HG02763 (cell line): Measurements from ENCODE around the gene SAMD4B.
A peak's percentile ranks its signal among the peaks of the same experiment; 100 is the strongest.

Experiments
- ATAC-seq: cut with Tn5 transposase; IDR thresholded peaks from one replicate; pipeline ENCODE4 v1.9.1; 2021; ENCODE audit warnings: mild to moderate bottlenecking, moderate library complexity; ENCODE audit not compliant: unreplicated experiment

SAMD4B gene

GRCh38 chr19:39407410-39407659, 65.1 kb downstream of the SAMD4B start:
- ATAC-seq = no peak

- no peak for ATAC-seq
Measured at GRCh38 chr19:39407660-39408391, 65.6 kb downstream of the SAMD4B start.

GRCh38 chr19:39408392-39409207, 66.4 kb downstream of the SAMD4B start:
- ATAC-seq = no peak

- ATAC-seq = no peak
Measured at GRCh38 chr19:39409208-39410016, 67.2 kb downstream of the SAMD4B start.

- ATAC-seq = peak; percentile 13
Measured at GRCh38 chr19:39410017-39410830, 68.0 kb downstream of the SAMD4B start.

- no peak for ATAC-seq
Measured at GRCh38 chr19:39410831-39411080, 68.5 kb downstream of the SAMD4B start.

GRCh38 chr19:39411081-39411831, 69.0 kb downstream of the SAMD4B start:
- ATAC-seq = no peak

- ATAC-seq = peak; percentile 14
Measured at GRCh38 chr19:39411832-39412099, 69.5 kb downstream of the SAMD4B start.

GRCh38 chr19:39412100-39412866, 70.1 kb downstream of the SAMD4B start, which contains the start of gene PLEKHG2:
Gene PLEKHG2 (plus strand): TSS chr19:39412669. CDS start chr19:39414087, 1,418 bp downstream.
- peak; percentile 54 for ATAC-seq

- ATAC-seq = no peak
Measured at GRCh38 chr19:39412867-39413271, 70.6 kb downstream of the SAMD4B start.

GRCh38 chr19:39413272-39413910, 71.2 kb downstream of the SAMD4B start:
- ATAC-seq = no peak

GRCh38 chr19:39413911-39414608, 71.8 kb downstream of the SAMD4B start:
- ATAC-seq = no peak

- ATAC-seq = no peak
Measured at GRCh38 chr19:39415111-39416046, 73.2 kb downstream of the SAMD4B start.

GRCh38 chr19:39416152-39417120, 74.2 kb downstream of the SAMD4B start:
- ATAC-seq = no peak

- ATAC-seq = no peak
Measured at GRCh38 chr19:39417463-39418181, 75.4 kb downstream of the SAMD4B start.

- no peak for ATAC-seq
Measured at GRCh38 chr19:39419003-39419402, 76.8 kb downstream of the SAMD4B start.
